ENCODE measurements around the gene NME9. TPM values are rescaled to one million over a fixed set of nuclear protein-coding genes. Genes with fewer than 3 reads are reported as not detected.

Gene NME9
- total and polyA plus RNA-seq, 2 donors from 2014 or later = 0.73 to 3.5 TPM

- TF ChIP-seq CTCF (IDR thresholded peaks at IDR 0.05; ENCODE audit: borderline replicate concordance, extremely low read depth, insufficient read depth) = no peak
- Histone ChIP-seq H3K36me3 (ENCODE audit: control insufficient read depth in 2 of 3, insufficient read depth in 3 of 3, low read length in 3 of 3) (peaks cover 15 to 35% (median 31%) of the 10 kb centered on the region in 3 donors), H3K4me3 (ENCODE audit: low read length in 3 of 3) (no peak overlapping the region), H3K9ac (ENCODE audit: low read length in 3 of 3) (no peak overlapping the region), H3K27ac (ENCODE audit: low read depth in 2 of 2, low read length in 2 of 2) (no peak overlapping the region), H3K4me1 (ENCODE audit: control insufficient read depth in 2 of 3, insufficient read depth in 2 of 3, low read depth in 1 of 3, low read length in 3 of 3) (no peaks in the 10 kb centered on the region), H3K27me3 (ENCODE audit: control insufficient read depth, insufficient read depth, low read length) (no peaks in the 10 kb centered on the region), H3K9me3 (ENCODE audit: control insufficient read depth in 2 of 3, insufficient read depth in 1 of 3, low read length in 3 of 3) (no peaks in the 10 kb centered on the region)
- DNase-seq (no peak), FAIRE-seq (no peak)
- intact Hi-C loops (cut with DNase I) = no loop called here
These were observed 40.4 kb downstream of the NME9 start for GRCh38 chr3:138289260-138289659.

- H3K9ac ChIP-seq (ENCODE audit: low read length in 3 of 3) = no peak overlapping the region
- H3K9me3 ChIP-seq (ENCODE audit: control insufficient read depth in 2 of 3, insufficient read depth in 1 of 3, low read length in 3 of 3) = no peaks in the 10 kb centered on the region
- FAIRE-seq = no peak
- peaks cover 9 to 25% (median 17%) of the 10 kb centered on the region in 3 donors for H3K36me3 ChIP-seq (ENCODE audit: control insufficient read depth in 2 of 3, insufficient read depth in 3 of 3, low read length in 3 of 3)
- intact Hi-C loops (cut with DNase I) = no loop called here
- no peak overlapping the region for H3K4me3 ChIP-seq (ENCODE audit: low read length in 3 of 3)
- TF ChIP-seq CTCF (IDR thresholded peaks at IDR 0.05; ENCODE audit: borderline replicate concordance, extremely low read depth, insufficient read depth) = no peak
- no peaks in the 10 kb centered on the region for H3K27me3 ChIP-seq (ENCODE audit: control insufficient read depth, insufficient read depth, low read length)
- DNase-seq = no peak
- H3K4me1 ChIP-seq (ENCODE audit: control insufficient read depth in 2 of 3, insufficient read depth in 2 of 3, low read depth in 1 of 3, low read length in 3 of 3) = no peaks in the 10 kb centered on the region
- no peak overlapping the region for H3K27ac ChIP-seq (ENCODE audit: low read depth in 2 of 2, low read length in 2 of 2)
These were observed 44.6 kb downstream of the NME9 start for GRCh38 chr3:138284957-138285477.

- H3K27me3 ChIP-seq (ENCODE audit: control insufficient read depth, insufficient read depth, low read length) = no peaks in the 10 kb centered on the region
- FAIRE-seq (no peak), DNase-seq (no peak)
- no peaks in the 10 kb centered on the region for H3K4me1 ChIP-seq (ENCODE audit: control insufficient read depth in 2 of 3, insufficient read depth in 2 of 3, low read depth in 1 of 3, low read length in 3 of 3)
- no peak overlapping the region for H3K27ac ChIP-seq (ENCODE audit: low read depth in 2 of 2, low read length in 2 of 2)
- H3K36me3 ChIP-seq (ENCODE audit: control insufficient read depth in 2 of 3, insufficient read depth in 3 of 3, low read length in 3 of 3) = peaks cover 8 to 23% (median 13%) of the 10 kb centered on the region in 3 donors
- H3K4me3 ChIP-seq (ENCODE audit: low read length in 3 of 3) = no peak overlapping the region
- no peak for TF ChIP-seq CTCF (IDR thresholded peaks at IDR 0.05; ENCODE audit: borderline replicate concordance, extremely low read depth, insufficient read depth)
- no peak overlapping the region for H3K9ac ChIP-seq (ENCODE audit: low read length in 3 of 3)
- intact Hi-C loops (cut with DNase I) = no loop called here
- no peaks in the 10 kb centered on the region for H3K9me3 ChIP-seq (ENCODE audit: control insufficient read depth in 2 of 3, insufficient read depth in 1 of 3, low read length in 3 of 3)
These were observed 45.6 kb downstream of the NME9 start for GRCh38 chr3:138284079-138284478.

GRCh38 chr3:138282836-138283235 is 46.8 kb downstream of the NME9 start:
- intact Hi-C loops (cut with DNase I) = no loop called here
- Histone ChIP-seq H3K9ac (ENCODE audit: low read length in 3 of 3) (no peak overlapping the region), H3K36me3 (ENCODE audit: control insufficient read depth in 2 of 3, insufficient read depth in 3 of 3, low read length in 3 of 3) (peaks cover 8 to 18% (median 12%) of the 10 kb centered on the region in 3 donors), H3K27ac (ENCODE audit: low read depth in 2 of 2, low read length in 2 of 2) (no peak overlapping the region), H3K4me1 (ENCODE audit: control insufficient read depth in 2 of 3, insufficient read depth in 2 of 3, low read depth in 1 of 3, low read length in 3 of 3) (no peaks in the 10 kb centered on the region), H3K4me3 (ENCODE audit: low read length in 3 of 3) (no peak overlapping the region), H3K27me3 (ENCODE audit: control insufficient read depth, insufficient read depth, low read length) (no peaks in the 10 kb centered on the region), H3K9me3 (ENCODE audit: control insufficient read depth in 2 of 3, insufficient read depth in 1 of 3, low read length in 3 of 3) (no peaks in the 10 kb centered on the region)
- DNase-seq (no peak), FAIRE-seq (no peak)
- TF ChIP-seq CTCF (IDR thresholded peaks at IDR 0.05; ENCODE audit: borderline replicate concordance, extremely low read depth, insufficient read depth) = no peak

Measured in kidney (tissue), 14 donors.